ENCODE measurements around the gene MPPED1. TPM values are rescaled to one million over a fixed set of nuclear protein-coding genes. Genes with fewer than 3 reads are reported as not detected.

The MPPED1 gene
- total and polyA plus RNA-seq, 8 donors = 0.19 to 1.5 (median 0.47) TPM; not detected in 4

DNA sequence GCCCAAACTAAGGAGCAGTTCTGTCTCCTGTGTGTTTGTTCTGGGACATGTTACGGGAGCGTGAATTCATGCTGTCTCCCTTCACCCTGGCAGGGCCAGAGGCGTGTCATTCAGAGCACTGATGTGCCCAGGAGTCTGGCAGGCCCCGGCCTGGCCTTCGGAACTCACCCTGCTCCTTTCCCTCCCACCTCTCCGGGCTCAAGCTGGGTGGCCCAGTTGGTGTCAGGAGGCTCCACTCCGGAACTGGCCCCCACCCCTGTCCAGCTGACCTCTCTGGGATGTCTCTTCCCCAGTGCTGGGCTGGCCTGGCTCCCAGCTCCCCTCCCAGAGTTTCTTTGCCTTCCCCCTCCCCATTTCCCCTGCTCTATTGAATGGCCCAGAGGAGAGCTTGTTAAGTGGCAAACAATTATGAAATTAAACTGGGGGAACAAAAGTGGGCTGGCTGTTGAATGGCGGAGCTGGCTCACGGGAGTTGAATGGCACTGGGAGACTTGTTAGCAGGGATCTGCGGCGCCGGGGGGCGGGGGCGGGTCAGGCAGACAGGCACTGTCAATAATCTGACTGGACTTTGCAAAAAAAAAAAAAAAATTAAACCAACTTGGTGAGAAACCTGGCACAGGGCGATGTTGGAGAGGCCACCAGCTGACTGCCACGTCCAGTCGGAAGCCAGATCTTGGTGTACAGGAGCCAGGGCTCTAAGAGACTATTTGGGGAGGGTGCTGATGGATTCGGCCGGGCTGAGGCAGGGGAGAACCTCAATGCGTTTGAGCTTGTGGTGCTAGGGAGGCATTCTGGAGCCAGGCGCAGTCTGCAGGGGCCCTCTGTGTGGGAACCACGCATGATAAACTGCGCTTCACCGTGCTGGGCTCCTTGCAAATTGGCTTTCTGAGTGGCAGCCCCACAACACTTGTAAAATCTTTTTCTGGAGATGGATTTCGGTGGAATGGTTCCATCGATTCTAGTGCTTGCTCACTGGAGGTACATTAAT is 1.3 kb downstream of the MPPED1 start:
- Histone ChIP-seq H3K27ac (no peak overlapping the region), H3K4me1 (peaks cover 0 to 8% (median 3%) of the 10 kb centered on the region in 4 donors), H3K36me3 (no peaks in the 10 kb centered on the region), H3K9me3 (no peaks in the 10 kb centered on the region), H3K4me3 (no peak overlapping the region), H3K27me3 (peaks cover 0 to 85% (median 38%) of the 10 kb centered on the region in 3 donors)
- DNase-seq = no peak
- intact Hi-C loops (cut with DNase I; ENCODE audit: low total_unique reads) = no loop called here
- WGBS, 5 donors = 41 to 57% (median 49%) methylated on average over 25 to 26 of the region's 26 CpGs
- TF ChIP-seq POLR2A (IDR thresholded peaks at IDR 0.05) (no peak), POLR2AphosphoS5 (IDR thresholded peaks at IDR 0.05) (no peak), EP300 (IDR thresholded peaks at IDR 0.05) (no peak)
- TF ChIP-seq, protein P1, sequence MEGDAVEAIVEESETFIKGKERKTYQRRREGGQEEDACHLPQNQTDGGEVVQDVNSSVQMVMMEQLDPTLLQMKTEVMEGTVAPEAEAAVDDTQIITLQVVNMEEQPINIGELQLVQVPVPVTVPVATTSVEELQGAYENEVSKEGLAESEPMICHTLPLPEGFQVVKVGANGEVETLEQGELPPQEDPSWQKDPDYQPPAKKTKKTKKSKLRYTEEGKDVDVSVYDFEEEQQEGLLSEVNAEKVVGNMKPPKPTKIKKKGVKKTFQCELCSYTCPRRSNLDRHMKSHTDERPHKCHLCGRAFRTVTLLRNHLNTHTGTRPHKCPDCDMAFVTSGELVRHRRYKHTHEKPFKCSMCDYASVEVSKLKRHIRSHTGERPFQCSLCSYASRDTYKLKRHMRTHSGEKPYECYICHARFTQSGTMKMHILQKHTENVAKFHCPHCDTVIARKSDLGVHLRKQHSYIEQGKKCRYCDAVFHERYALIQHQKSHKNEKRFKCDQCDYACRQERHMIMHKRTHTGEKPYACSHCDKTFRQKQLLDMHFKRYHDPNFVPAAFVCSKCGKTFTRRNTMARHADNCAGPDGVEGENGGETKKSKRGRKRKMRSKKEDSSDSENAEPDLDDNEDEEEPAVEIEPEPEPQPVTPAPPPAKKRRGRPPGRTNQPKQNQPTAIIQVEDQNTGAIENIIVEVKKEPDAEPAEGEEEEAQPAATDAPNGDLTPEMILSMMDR (IDR thresholded peaks at IDR 0.05) = no peak

DNA sequence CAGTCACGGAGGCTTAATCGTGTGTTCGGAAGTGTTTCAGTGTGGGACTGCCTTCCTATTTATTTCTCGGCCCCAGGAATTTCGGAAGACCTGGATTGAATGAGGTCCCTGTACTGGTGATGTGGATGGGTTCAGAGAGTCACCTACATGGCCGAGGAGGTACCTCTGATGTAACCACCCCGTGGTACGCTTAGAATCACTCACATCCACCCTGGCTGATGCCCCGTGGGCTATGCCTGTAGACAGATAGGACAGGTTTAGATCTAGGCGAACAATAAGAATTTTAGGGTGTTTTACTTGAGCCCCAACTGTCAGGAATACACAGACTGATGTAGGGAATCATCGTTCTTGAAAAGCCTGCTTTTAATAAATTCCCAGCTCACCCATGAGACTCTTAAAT is 2.0 kb downstream of the MPPED1 start:
- H3K36me3 ChIP-seq = no peaks in the 10 kb centered on the region
- H3K4me3 ChIP-seq = no peak overlapping the region
- WGBS, 5 donors = 84 to 92% (median 86%) methylated on average over 11 of the region's 11 CpGs
- TF ChIP-seq, protein P1 (IDR thresholded peaks at IDR 0.05) = no peak
- intact Hi-C loops (cut with DNase I; ENCODE audit: low total_unique reads) = no loop called here
- DNase-seq = no peak
- H3K4me1 ChIP-seq = peaks cover 0 to 8% (median 3%) of the 10 kb centered on the region in 4 donors
- H3K9me3 ChIP-seq = no peaks in the 10 kb centered on the region
- H3K27me3 ChIP-seq = peaks cover 0 to 85% (median 38%) of the 10 kb centered on the region in 3 donors
- no peak overlapping the region for H3K27ac ChIP-seq

DNA sequence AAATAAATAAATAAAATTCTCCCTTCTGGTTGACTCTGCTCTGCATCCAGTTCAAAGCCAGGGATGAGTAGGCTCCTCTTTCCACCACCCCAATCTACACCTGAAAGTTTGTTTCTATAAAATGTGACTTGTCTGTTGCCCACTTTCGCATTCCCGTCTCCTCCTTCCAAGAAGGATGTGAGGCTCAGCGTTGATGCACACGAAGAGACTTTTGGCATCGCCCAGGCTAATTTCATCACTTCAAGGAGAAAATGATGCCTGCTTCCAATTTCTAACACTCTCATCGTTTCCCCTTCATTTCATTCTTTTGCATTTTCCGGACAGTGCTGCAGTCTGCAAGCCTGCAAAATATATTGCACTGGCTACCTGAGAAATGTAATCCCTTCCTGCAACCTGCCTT is 3.9 kb downstream of the MPPED1 start:
- Histone ChIP-seq H3K4me3 (no peak overlapping the region), H3K27me3 (peaks cover 0 to 87% (median 27%) of the 10 kb centered on the region in 3 donors), H3K27ac (no peak overlapping the region), H3K4me1 (peaks cover 0 to 10% (median 7%) of the 10 kb centered on the region in 4 donors), H3K36me3 (no peaks in the 10 kb centered on the region), H3K9me3 (no peaks in the 10 kb centered on the region)
- TF ChIP-seq POLR2AphosphoS5 (IDR thresholded peaks at IDR 0.05) = no peak
- intact Hi-C loops (cut with DNase I; ENCODE audit: low total_unique reads) = no loop called here
- 80 to 89% (median 86%) methylated on average over 7 of the region's 7 CpGs for WGBS, 5 donors
- no peak for DNase-seq

DNA sequence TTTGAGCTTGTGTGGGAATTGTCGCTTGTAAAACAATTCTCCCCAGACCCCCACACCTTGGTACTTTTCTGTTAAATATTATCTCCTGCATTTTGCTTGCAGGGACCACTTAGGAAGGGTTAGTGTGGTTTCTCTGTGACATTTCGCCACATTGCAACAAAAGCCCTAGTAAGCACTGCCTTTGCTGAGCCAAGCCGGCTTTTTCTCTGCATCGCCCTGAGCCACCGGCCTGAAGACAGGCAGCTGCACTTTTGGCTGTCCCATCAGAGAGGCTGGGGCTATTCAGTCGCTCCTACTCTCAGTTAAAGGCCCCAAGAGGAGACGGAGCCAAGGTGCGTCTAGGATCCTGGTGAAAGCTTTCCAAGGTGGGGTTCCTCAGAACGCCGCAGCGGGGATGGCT is 5.7 kb downstream of the MPPED1 start:
- H3K27ac ChIP-seq = no peak overlapping the region
- H3K27me3 ChIP-seq = peaks cover 0 to 88% (median 15%) of the 10 kb centered on the region in 3 donors
- WGBS, 5 donors = 85 to 95% (median 89%) methylated on average over 11 of the region's 11 CpGs
- H3K36me3 ChIP-seq = no peaks in the 10 kb centered on the region
- H3K9me3 ChIP-seq = no peaks in the 10 kb centered on the region
- DNase-seq = no peak
- no peak for TF ChIP-seq EP300 (IDR thresholded peaks at IDR 0.05)
- no peak for TF ChIP-seq POLR2AphosphoS5 (IDR thresholded peaks at IDR 0.05)
- TF ChIP-seq POLR2A (IDR thresholded peaks at IDR 0.05) = no peak
- TF ChIP-seq, protein P1 (IDR thresholded peaks at IDR 0.05) = no peak
- peaks cover 0 to 10% (median under 1%) of the 10 kb centered on the region in 4 donors for H3K4me1 ChIP-seq
- intact Hi-C loops (cut with DNase I; ENCODE audit: low total_unique reads) = no loop called here
- H3K4me3 ChIP-seq = no peak overlapping the region
